Measurements from ENCODE around the gene ZNF66. TPM values are rescaled to one million over a fixed set of nuclear protein-coding genes. Genes with fewer than 3 reads are reported as not detected.

ZNF66 gene
- total and polyA plus RNA-seq, 2 donors (not counting 3 experiments of a cell fraction or from before 2014, with no cell fraction given), result 1.5 to 4.0 TPM

DNA sequence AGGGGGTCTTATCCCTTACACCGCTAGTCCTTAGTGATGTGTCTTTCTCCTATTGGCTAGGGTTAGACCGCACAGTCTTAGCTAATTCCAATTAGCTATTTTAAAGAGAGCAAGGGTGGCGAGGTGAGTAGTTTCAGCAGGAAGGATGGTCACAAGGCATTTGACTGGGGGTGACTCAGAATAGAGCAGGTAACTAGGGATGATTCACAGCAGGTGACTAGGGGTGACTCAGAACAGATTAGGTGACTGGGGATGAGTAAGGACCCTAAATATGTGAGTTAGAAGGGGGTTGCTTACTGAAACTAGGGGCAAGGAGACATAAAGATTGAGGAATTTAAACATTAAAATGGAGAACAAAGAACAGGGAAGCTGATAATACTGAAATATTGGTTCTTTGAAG lies 64.3 kb downstream of the ZNF66 start:
- FAIRE-seq, result no peak
- no peaks in the 10 kb centered on the region for H3K79me2 ChIP-seq (ENCODE audit: control insufficient read depth, insufficient read depth, low read length)
- ChIA-PET CTCF (no interaction called here), POLR2A (no interaction called here)
- no peak overlapping the region for H2AFZ ChIP-seq (ENCODE audit: low read depth, low read length)
- no peak overlapping the region for H3K9ac ChIP-seq (replicated peaks; ENCODE audit: extremely low read depth, insufficient read depth, low read length)
- H3K9me3 ChIP-seq (replicated peaks; ENCODE audit: control insufficient read depth, insufficient read depth, low read length), result peaks cover 4% of the 10 kb centered on the region
- H3K27me3 ChIP-seq (ENCODE audit: control insufficient read depth in 2 of 2, insufficient read depth in 2 of 2, low read length in 2 of 2), result no peaks in the 10 kb centered on the region
- H3K4me2 ChIP-seq (ENCODE audit: insufficient read depth, low read length), result no peak overlapping the region
- H3K4me1 ChIP-seq (ENCODE audit: control insufficient read depth, extremely low read depth, insufficient read depth, low read length), result no peaks in the 10 kb centered on the region
- TF ChIP-seq FOS (IDR thresholded peaks at IDR 0.05; ENCODE audit: borderline replicate concordance, insufficient read depth, low read length) (no peak), GATA2 (IDR thresholded peaks at IDR 0.05; ENCODE audit: insufficient read depth, insufficient read length, low read depth, low read length) (no peak), POLR2AphosphoS5 (IDR thresholded peaks at IDR 0.05; ENCODE audit: insufficient read depth, low read depth, low read length) (no peak), POLR2A (IDR thresholded peaks at IDR 0.05; ENCODE audit: low read depth, low read length) (no peak), MYC (IDR thresholded peaks at IDR 0.05; ENCODE audit: low read depth, low read length) (no peak), EZH2 (IDR thresholded peaks at IDR 0.05; ENCODE audit: borderline replicate concordance, low read depth, low read length, severe bottlenecking) (no peak), JUN (IDR thresholded peaks at IDR 0.05; ENCODE audit: borderline replicate concordance, insufficient read depth, insufficient read length, low read depth) (no peak)
- TF ChIP-seq, protein P1, sequence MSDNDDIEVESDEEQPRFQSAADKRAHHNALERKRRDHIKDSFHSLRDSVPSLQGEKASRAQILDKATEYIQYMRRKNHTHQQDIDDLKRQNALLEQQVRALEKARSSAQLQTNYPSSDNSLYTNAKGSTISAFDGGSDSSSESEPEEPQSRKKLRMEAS (IDR thresholded peaks at IDR 0.05; ENCODE audit: insufficient read depth, insufficient read length), result no peak
- TF ChIP-seq, protein P2, sequence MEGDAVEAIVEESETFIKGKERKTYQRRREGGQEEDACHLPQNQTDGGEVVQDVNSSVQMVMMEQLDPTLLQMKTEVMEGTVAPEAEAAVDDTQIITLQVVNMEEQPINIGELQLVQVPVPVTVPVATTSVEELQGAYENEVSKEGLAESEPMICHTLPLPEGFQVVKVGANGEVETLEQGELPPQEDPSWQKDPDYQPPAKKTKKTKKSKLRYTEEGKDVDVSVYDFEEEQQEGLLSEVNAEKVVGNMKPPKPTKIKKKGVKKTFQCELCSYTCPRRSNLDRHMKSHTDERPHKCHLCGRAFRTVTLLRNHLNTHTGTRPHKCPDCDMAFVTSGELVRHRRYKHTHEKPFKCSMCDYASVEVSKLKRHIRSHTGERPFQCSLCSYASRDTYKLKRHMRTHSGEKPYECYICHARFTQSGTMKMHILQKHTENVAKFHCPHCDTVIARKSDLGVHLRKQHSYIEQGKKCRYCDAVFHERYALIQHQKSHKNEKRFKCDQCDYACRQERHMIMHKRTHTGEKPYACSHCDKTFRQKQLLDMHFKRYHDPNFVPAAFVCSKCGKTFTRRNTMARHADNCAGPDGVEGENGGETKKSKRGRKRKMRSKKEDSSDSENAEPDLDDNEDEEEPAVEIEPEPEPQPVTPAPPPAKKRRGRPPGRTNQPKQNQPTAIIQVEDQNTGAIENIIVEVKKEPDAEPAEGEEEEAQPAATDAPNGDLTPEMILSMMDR (IDR thresholded peaks at IDR 0.05; ENCODE audit: extremely low read depth in 1 of 2, insufficient read depth in 1 of 2, low read depth in 1 of 2, low read length in 2 of 2), result no peak
- H3K9me1 ChIP-seq (replicated peaks; ENCODE audit: control insufficient read depth, extremely low read depth, insufficient read depth, low read length), result no peaks in the 10 kb centered on the region
- H4K20me1 ChIP-seq (replicated peaks; ENCODE audit: control insufficient read depth, extremely low read depth, insufficient read depth, low read length), result no peaks in the 10 kb centered on the region
- no peak overlapping the region for H3K27ac ChIP-seq (ENCODE audit: insufficient read depth, low read depth, low read length)
- dilution Hi-C loops (cut with MboI; ENCODE audit: extremely low pct_ligation_motif_present, low sequenced_read_pairs) (no loop called here), intact Hi-C loops (cut with micrococcal nuclease) (no loop called here)
- no peak overlapping the region for H3K4me3 ChIP-seq (replicated peaks in 1 of 3; ENCODE audit: insufficient read depth in 1 of 3, low read depth in 1 of 3, low read length in 3 of 3)
- no TSS peak for BruUV-seq (replicated peaks)
- H3K36me3 ChIP-seq (ENCODE audit: control insufficient read depth in 2 of 2, extremely low read depth in 1 of 2, insufficient read depth in 2 of 2, low read length in 2 of 2), result no peaks in the 10 kb centered on the region
- no peak for DNase-seq (ENCODE audit: low read depth, low spot score)

Other genes with a start within 250 kb of the ZNF66 start
- gene ZNF737, start 210.5 kb upstream of the ZNF66 start, total RNA-seq, result 4.8 and 6.0 TPM in 2 replicates
- 2.5 and 2.7 TPM in 2 replicates for gene ZNF737, start 210.5 kb upstream of the ZNF66 start, polyA plus RNA-seq
- 4.0 and 7.7 TPM in 2 replicates for gene ZNF626, start 114.7 kb upstream of the ZNF66 start, total RNA-seq
- 1.8 and 2.2 TPM in 2 replicates for gene ZNF626, start 114.7 kb upstream of the ZNF66 start, polyA plus RNA-seq
- gene ZNF85, start 146.9 kb downstream of the ZNF66 start, total RNA-seq, result 9.2 and 9.5 TPM in 2 replicates
- gene ZNF85, start 146.9 kb downstream of the ZNF66 start, polyA plus RNA-seq, result 2.2 and 3.4 TPM in 2 replicates
- gene ZNF430, start 244.4 kb downstream of the ZNF66 start, total RNA-seq, result 11.1 and 13.4 TPM in 2 replicates
- gene ZNF430, start 244.4 kb downstream of the ZNF66 start, polyA plus RNA-seq, result 5.0 and 7.0 TPM in 2 replicates

All from endothelial cell of umbilical vein (primary cell).